Cardiac muscle cell (in vitro differentiated cells and primary cell): ENCODE measurements around the gene RERE. TPM values are rescaled to one million over a fixed set of nuclear protein-coding genes. Genes with fewer than 3 reads are reported as not detected.
A peak's percentile ranks its signal among the peaks of the same experiment; 100 is the strongest.
"Not testable (repeated sequence)": the region's sequence is repeated elsewhere in the genome, so short reads cannot be mapped to it uniquely, and the experiment has no call there.

Experiments
- DNase-seq, 2 donors: peaks; one replicate each; pipeline versions ENCODE4 v3.0.0 to v3.0.0-alpha.2; 2010 to 2017; ENCODE audit warnings: low read depth in 1 of 2, low spot score in 1 of 2
- H3K27ac ChIP-seq: fragments of 200-600 bp; sonication (generic); 2 replicates; pipeline ENCODE4 v1.5.1; 2016
- H3K27me3 ChIP-seq: fragments of 200-600 bp; sonication (generic); 2 replicates; pipeline ENCODE4 v1.6.0; 2016; ENCODE audit warnings: control low read depth
- H3K36me3 ChIP-seq: fragments of 200-600 bp; sonication (generic); 2 replicates; pipeline ENCODE4 v1.5.1; 2016; ENCODE audit warnings: control low read depth
- H3K4me1 ChIP-seq: fragments of 200-600 bp; sonication (generic); 2 replicates; pipeline ENCODE4 v1.8.1; 2017; ENCODE audit warnings: low read depth, mild to moderate bottlenecking, mixed run types
- H3K4me3 ChIP-seq: fragments of 200-600 bp; sonication (generic); 2 replicates; pipeline ENCODE4 v1.5.1; 2016; ENCODE audit warnings: mild to moderate bottlenecking
- H3K9me3 ChIP-seq: fragments of 200-600 bp; sonication (generic); 2 replicates; pipeline ENCODE4 v1.5.1; 2017; ENCODE audit warnings: low read depth, mild to moderate bottlenecking, control low read depth
- CTCF ChIP-seq: IDR thresholded peaks from 2 replicates; pipeline ENCODE4 v1.5.1; 2012; ENCODE audit warnings: low read depth, mild to moderate bottlenecking, low read length
- polyA plus RNA-seq: library from polyadenylated mRNA; unstranded; fragments of >200 nt; fragmentation: Nextera tagmentation; extraction: Ambion mirVana; gene quantifications from 2 replicates; pipeline ENCODE4 v1.2.1, GENCODE V29; 2016
- total RNA-seq: library from RNA; depleted of rRNA; stranded (reverse); fragments of >200 nt; gene quantifications from 2 replicates; pipeline ENCODE4 v1.2.3, GENCODE V29; 2016

Gene RERE
- total and polyA plus RNA-seq, 2 experiments from 2014 or later: 72.5 to 81.0 TPM

GRCh38 chr1:8835941-8836643 lies 18.7 kb upstream of the RERE start:
- H3K9me3 ChIP-seq: no peaks in the 10 kb centered on the region
- H3K4me1 ChIP-seq: no peaks in the 10 kb centered on the region
- no peaks in the 10 kb centered on the region for H3K36me3 ChIP-seq
- no peaks in the 10 kb centered on the region for H3K27me3 ChIP-seq
- no peak for DNase-seq
- H3K27ac ChIP-seq: no peak overlapping the region
- no peak for TF ChIP-seq CTCF
- H3K4me3 ChIP-seq: no peak overlapping the region

GRCh38 chr1:8831340-8831739 lies 13.9 kb upstream of the RERE start:
- TF ChIP-seq CTCF: peak; percentile 52
- no peaks in the 10 kb centered on the region for H3K36me3 ChIP-seq
- no peaks in the 10 kb centered on the region for H3K4me1 ChIP-seq
- no peak overlapping the region for H3K27ac ChIP-seq
- H3K4me3 ChIP-seq: no peak overlapping the region
- H3K27me3 ChIP-seq: no peaks in the 10 kb centered on the region
- no peaks in the 10 kb centered on the region for H3K9me3 ChIP-seq
- peak in 1 of 2 donors; percentile 49 for DNase-seq

GRCh38 chr1:8830732-8831131 lies 13.3 kb upstream of the RERE start:
- H3K4me3 ChIP-seq, H3K4me1 ChIP-seq, H3K9me3 ChIP-seq, H3K27me3 ChIP-seq, H3K36me3 ChIP-seq, DNase-seq, H3K27ac ChIP-seq: not testable (repeated sequence)

- peak in 1 of 2 donors; percentile 69 for DNase-seq
- H3K36me3 ChIP-seq: no peaks in the 10 kb centered on the region
- no peak for TF ChIP-seq CTCF
- no peaks in the 10 kb centered on the region for H3K9me3 ChIP-seq
- H3K27me3 ChIP-seq: no peaks in the 10 kb centered on the region
- no peak overlapping the region for H3K27ac ChIP-seq
- peaks cover 3% of the 10 kb centered on the region for H3K4me1 ChIP-seq
- no peak overlapping the region for H3K4me3 ChIP-seq
Observed at GRCh38 chr1:8825985-8826481, 8.6 kb upstream of the RERE start.

- H3K36me3 ChIP-seq: no peaks in the 10 kb centered on the region
- DNase-seq: no peak
Observed at GRCh38 chr1:8823295-8823664, 5.8 kb upstream of the RERE start.

More at GRCh38 chr1:8823295-8823664, 5.8 kb upstream of the RERE start:
- Histone ChIP-seq H3K4me3 (no peak overlapping the region), H3K9me3 (no peaks in the 10 kb centered on the region), H3K27me3 (no peaks in the 10 kb centered on the region), H3K4me1 (peaks cover 3% of the 10 kb centered on the region), H3K27ac (peak overlapping the region; percentile 76)
- no peak for TF ChIP-seq CTCF
